ENCODE data around the gene NUAK1. TPM values are rescaled to one million over a fixed set of nuclear protein-coding genes. Genes with fewer than 3 reads are reported as not detected.

NUAK1 gene
- polyA plus RNA-seq, 1 donor from 2014 or later, result 8.3 TPM

GRCh38 chr12:106097011-106097410 lies 41.7 kb downstream of the NUAK1 start:
- Histone ChIP-seq H3K4me2 (ENCODE audit: low read length) (no peak overlapping the region), H3K36me3 (ENCODE audit: insufficient read depth, low read length) (peaks cover 5% of the 10 kb centered on the region), H3K27ac (ENCODE audit: low read length) (no peak overlapping the region), H3K79me2 (replicated peaks; ENCODE audit: insufficient read depth, low read length) (no peaks in the 10 kb centered on the region), H3K27me3 (ENCODE audit: insufficient read depth, low read depth, low read length) (no peaks in the 10 kb centered on the region), H2AFZ (ENCODE audit: low read depth, low read length) (no peak overlapping the region), H3K9me2 (ENCODE audit: insufficient read depth, low read length) (no peaks in the 10 kb centered on the region), H3K9ac (ENCODE audit: low read length) (no peak overlapping the region), H3K9me3 (ENCODE audit: low read length) (no peaks in the 10 kb centered on the region), H3F3A (ENCODE audit: insufficient read depth, low read length, poor library complexity, severe bottlenecking) (no peaks in the 10 kb centered on the region), H3K4me3 (ENCODE audit: low read length) (no peak overlapping the region), H4K20me1 (ENCODE audit: insufficient read depth) (no peaks in the 10 kb centered on the region)
- TF ChIP-seq CTCF (IDR thresholded peaks at IDR 0.05; ENCODE audit: poor library complexity, severe bottlenecking) (no peak), POLR2AphosphoS5 (IDR thresholded peaks at IDR 0.05) (no peak), SMC3 (conservative IDR thresholded peaks at IDR 0.05; ENCODE audit: poor library complexity) (no peak), MXI1 (conservative IDR thresholded peaks at IDR 0.05; ENCODE audit: poor library complexity, severe bottlenecking) (no peak), TAF1 (IDR thresholded peaks at IDR 0.05; ENCODE audit: low read depth) (no peak), RAD21 (conservative IDR thresholded peaks at IDR 0.05) (no peak), EP300 (conservative IDR thresholded peaks at IDR 0.05; ENCODE audit: poor library complexity, severe bottlenecking) (no peak), EZH2 (IDR thresholded peaks at IDR 0.05; ENCODE audit: borderline replicate concordance, insufficient read depth, low read length, poor library complexity, severe bottlenecking) (no peak), REST (IDR thresholded peaks at IDR 0.05; ENCODE audit: borderline replicate concordance) (no peak)

GRCh38 chr12:106096376-106096775 lies 42.4 kb downstream of the NUAK1 start:
- Histone ChIP-seq H3K9me2 (ENCODE audit: insufficient read depth, low read length) (no peaks in the 10 kb centered on the region), H3K79me2 (replicated peaks; ENCODE audit: insufficient read depth, low read length) (no peaks in the 10 kb centered on the region), H3K4me2 (ENCODE audit: low read length) (no peak overlapping the region), H3K9me3 (ENCODE audit: low read length) (no peaks in the 10 kb centered on the region), H3K27me3 (ENCODE audit: insufficient read depth, low read depth, low read length) (no peaks in the 10 kb centered on the region), H3K9ac (ENCODE audit: low read length) (no peak overlapping the region), H3K36me3 (ENCODE audit: insufficient read depth, low read length) (peaks cover 5% of the 10 kb centered on the region), H2AFZ (ENCODE audit: low read depth, low read length) (no peak overlapping the region), H3K4me3 (ENCODE audit: low read length) (no peak overlapping the region), H3F3A (ENCODE audit: insufficient read depth, low read length, poor library complexity, severe bottlenecking) (no peaks in the 10 kb centered on the region), H4K20me1 (ENCODE audit: insufficient read depth) (no peaks in the 10 kb centered on the region), H3K27ac (ENCODE audit: low read length) (no peak overlapping the region)
- TF ChIP-seq POLR2AphosphoS5 (IDR thresholded peaks at IDR 0.05) (no peak), TAF1 (IDR thresholded peaks at IDR 0.05; ENCODE audit: low read depth) (no peak), CTCF (IDR thresholded peaks at IDR 0.05; ENCODE audit: poor library complexity, severe bottlenecking) (no peak)
